HEK293 (cell line): Measurements from ENCODE around the gene RNF135.

Experiments
- CTCF ChIA-PET: fragments of 350-600 bp; formaldehyde crosslinking; extraction: SDS; loops from one replicate; lab custom pipeline; 2021; ENCODE audit warnings: antibody characterized with exemption; lab: Yijun Ruan, JAX
- POLR2A ChIA-PET: fragments of 300-600 bp; formaldehyde crosslinking; extraction: SDS; loops from one replicate; lab custom pipeline; 2020; ENCODE audit warnings: antibody characterized with exemption, inconsistent platforms; lab: Yijun Ruan, JAX
- H3K27ac ChIP-seq: fragments of 200-500 bp; sonication (Bioruptor generic); 2 replicates; pipeline ENCODE4 v1.5.1; 2014; ENCODE audit warnings: low read depth, low read length, control low read depth, inconsistent platforms; ENCODE audit errors: extremely low read depth
- H3K36me3 ChIP-seq, 2 experiments: fragments of 200-500 bp in 1 of 2; sonication (Bioruptor generic) in 1 of 2; 1 replicate in 1 of 2; 2 replicates in 1 of 2; pipeline ENCODE4 v1.5.1; 2014 to 2017; ENCODE audit warnings: inconsistent platforms in 2 of 2, low read length in 2 of 2; ENCODE audit not compliant: control insufficient read depth in 2 of 2, insufficient read depth in 1 of 2
- H3K4me1 ChIP-seq: fragments of 200-500 bp; sonication (Bioruptor generic); 2 replicates; pipeline ENCODE4 v1.5.1; 2014; ENCODE audit warnings: mild to moderate bottlenecking, low read length, inconsistent platforms; ENCODE audit not compliant: control insufficient read depth, insufficient read depth
- H3K4me3 ChIP-seq: 2 replicates; pipeline ENCODE4 v1.5.1; 2011; ENCODE audit warnings: low read depth, mild to moderate bottlenecking, control low read depth, low read length, moderate library complexity
- H3K9me3 ChIP-seq: fragments of 200-500 bp; sonication (Bioruptor generic); 2 replicates; pipeline ENCODE4 v1.5.1; 2014; ENCODE audit warnings: low read depth, low read length, inconsistent platforms; ENCODE audit not compliant: control insufficient read depth, insufficient read depth
- GLI2 ChIP-seq: fragments of 450-650 bp; formaldehyde crosslinking; IDR thresholded peaks from 2 replicates; pipeline ENCODE4; 2017; ENCODE audit warnings: missing biosample characterization, missing genetic modification characterization, low read depth, borderline replicate concordance
- GLIS2 ChIP-seq: fragments of 450-650 bp; formaldehyde crosslinking; IDR thresholded peaks from 2 replicates; pipeline ENCODE4 v1.5.1; 2016; ENCODE audit warnings: missing biosample characterization, missing genetic modification characterization
- PRDM1 ChIP-seq: fragments of 450-650 bp; formaldehyde crosslinking; IDR thresholded peaks from 2 replicates; pipeline ENCODE4; 2016; ENCODE audit warnings: missing biosample characterization, missing genetic modification characterization
- PRDM6 ChIP-seq: fragments of 450-650 bp; formaldehyde crosslinking; IDR thresholded peaks from 2 replicates; pipeline ENCODE4 v1.5.1; 2017; ENCODE audit warnings: missing biosample characterization, missing genetic modification characterization
- SCRT2 ChIP-seq: fragments of 450-650 bp; formaldehyde crosslinking; IDR thresholded peaks from 2 replicates; pipeline ENCODE4 v1.5.1; 2016; ENCODE audit warnings: missing biosample characterization, missing genetic modification characterization
- ZBTB48 ChIP-seq: fragments of 450-650 bp; formaldehyde crosslinking; IDR thresholded peaks from 2 replicates; pipeline ENCODE4 v1.5.1; 2016; ENCODE audit warnings: missing biosample characterization, missing genetic modification characterization
- ZFHX2 ChIP-seq: fragments of 450-650 bp; formaldehyde crosslinking; conservative IDR thresholded peaks from 2 replicates; pipeline ENCODE4 v1.5.1; 2016; ENCODE audit warnings: missing biosample characterization, missing genetic modification characterization
- ZNF121 ChIP-seq: fragments of 450-650 bp; formaldehyde crosslinking; IDR thresholded peaks from 2 replicates; pipeline ENCODE4 v1.5.1; 2016; ENCODE audit warnings: missing biosample characterization, missing genetic modification characterization
- ZNF138 ChIP-seq: fragments of 450-650 bp; formaldehyde crosslinking; IDR thresholded peaks from 2 replicates; pipeline ENCODE4 v1.5.1; 2016; ENCODE audit warnings: missing biosample characterization, missing genetic modification characterization, borderline replicate concordance
- ZNF292 ChIP-seq: fragments of 450-650 bp; formaldehyde crosslinking; IDR thresholded peaks from 2 replicates; pipeline ENCODE4 v1.5.1; 2016; ENCODE audit warnings: low read depth, missing biosample characterization, missing genetic modification characterization, borderline replicate concordance
- ZNF571 ChIP-seq: fragments of 450-650 bp; formaldehyde crosslinking; IDR thresholded peaks from 2 replicates; pipeline ENCODE4 v1.5.0; 2017; ENCODE audit warnings: missing biosample characterization, missing genetic modification characterization
- ZNF701 ChIP-seq: fragments of 450-650 bp; formaldehyde crosslinking; IDR thresholded peaks from 2 replicates; pipeline ENCODE4 v1.5.1; 2016; ENCODE audit warnings: missing biosample characterization, missing genetic modification characterization
- ZNF776 ChIP-seq: fragments of 450-650 bp; formaldehyde crosslinking; IDR thresholded peaks from 2 replicates; pipeline ENCODE4 v1.5.0; 2017; ENCODE audit warnings: missing biosample characterization, missing genetic modification characterization, borderline replicate concordance
- ZSCAN30 ChIP-seq: fragments of 450-650 bp; IDR thresholded peaks from 2 replicates; pipeline ENCODE4 v1.5.1; 2018; ENCODE audit warnings: missing biosample characterization, mild to moderate bottlenecking, missing genetic modification characterization, moderate library complexity
- TF ChIP-seq, protein P1 (sequence below): fragments of 450-650 bp; formaldehyde crosslinking; IDR thresholded peaks from 2 replicates; pipeline ENCODE4 v1.5.1; 2016; ENCODE audit warnings: missing biosample characterization, missing genetic modification characterization
- TF ChIP-seq, protein P2 (sequence below): fragments of 450-650 bp; formaldehyde crosslinking; conservative IDR thresholded peaks from 2 replicates; pipeline ENCODE4 v1.5.1; 2016; ENCODE audit warnings: low read depth, missing biosample characterization, missing genetic modification characterization

Gene RNF135

GRCh38 chr17:30933966-30934365, 36.9 kb upstream of the RNF135 start:
- H3K36me3 ChIP-seq = peaks cover 23 to 77% of the 10 kb centered on the region in 2 experiments
- no peaks in the 10 kb centered on the region for H3K9me3 ChIP-seq
- TF ChIP-seq, protein P1, sequence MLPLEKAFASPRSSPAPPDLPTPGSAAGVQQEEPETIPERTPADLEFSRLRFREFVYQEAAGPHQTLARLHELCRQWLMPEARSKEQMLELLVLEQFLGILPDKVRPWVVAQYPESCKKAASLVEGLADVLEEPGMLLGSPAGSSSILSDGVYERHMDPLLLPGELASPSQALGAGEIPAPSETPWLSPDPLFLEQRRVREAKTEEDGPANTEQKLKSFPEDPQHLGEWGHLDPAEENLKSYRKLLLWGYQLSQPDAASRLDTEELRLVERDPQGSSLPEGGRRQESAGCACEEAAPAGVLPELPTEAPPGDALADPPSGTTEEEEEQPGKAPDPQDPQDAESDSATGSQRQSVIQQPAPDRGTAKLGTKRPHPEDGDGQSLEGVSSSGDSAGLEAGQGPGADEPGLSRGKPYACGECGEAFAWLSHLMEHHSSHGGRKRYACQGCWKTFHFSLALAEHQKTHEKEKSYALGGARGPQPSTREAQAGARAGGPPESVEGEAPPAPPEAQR (tag by site-specific recombination) = no peak
- no peak for TF ChIP-seq PRDM1 (tag by site-specific recombination)
- TF ChIP-seq GLI2 (tag by site-specific recombination) = no peak
- TF ChIP-seq ZNF292 (tag by site-specific recombination) = no peak
- no peak for TF ChIP-seq SCRT2
- no peak for TF ChIP-seq ZBTB48
- no peak for TF ChIP-seq ZNF138 (tag by site-specific recombination)
- TF ChIP-seq ZNF701 (tag by site-specific recombination) = no peak
- H3K4me3 ChIP-seq = no peak overlapping the region
- no peaks in the 10 kb centered on the region for H3K4me1 ChIP-seq
- CTCF ChIA-PET = no interaction called here
- POLR2A ChIA-PET = interaction anchor here (0.8 kb wide), 1 partner anchor 37 kb away, joined by 3 read pairs; the partner anchor contains the start of gene RNF135
- no peak overlapping the region for H3K27ac ChIP-seq

GRCh38 chr17:30939051-30939689, 31.7 kb upstream of the RNF135 start:
- Histone ChIP-seq H3K27ac (no peak overlapping the region), H3K9me3 (no peaks in the 10 kb centered on the region), H3K4me1 (no peaks in the 10 kb centered on the region), H3K36me3 (peaks cover 35 to 74% of the 10 kb centered on the region in 2 experiments), H3K4me3 (no peak overlapping the region)
- TF ChIP-seq ZNF776 (tag by site-specific recombination) (no peak), ZFHX2 (no peak), ZNF121 (no peak), ZSCAN30 (tag by site-specific recombination) (no peak), ZNF571 (tag by site-specific recombination) (no peak), ZNF292 (tag by site-specific recombination) (no peak), GLIS2 (tag by site-specific recombination) (no peak), PRDM6 (no peak)
- TF ChIP-seq, protein P2, sequence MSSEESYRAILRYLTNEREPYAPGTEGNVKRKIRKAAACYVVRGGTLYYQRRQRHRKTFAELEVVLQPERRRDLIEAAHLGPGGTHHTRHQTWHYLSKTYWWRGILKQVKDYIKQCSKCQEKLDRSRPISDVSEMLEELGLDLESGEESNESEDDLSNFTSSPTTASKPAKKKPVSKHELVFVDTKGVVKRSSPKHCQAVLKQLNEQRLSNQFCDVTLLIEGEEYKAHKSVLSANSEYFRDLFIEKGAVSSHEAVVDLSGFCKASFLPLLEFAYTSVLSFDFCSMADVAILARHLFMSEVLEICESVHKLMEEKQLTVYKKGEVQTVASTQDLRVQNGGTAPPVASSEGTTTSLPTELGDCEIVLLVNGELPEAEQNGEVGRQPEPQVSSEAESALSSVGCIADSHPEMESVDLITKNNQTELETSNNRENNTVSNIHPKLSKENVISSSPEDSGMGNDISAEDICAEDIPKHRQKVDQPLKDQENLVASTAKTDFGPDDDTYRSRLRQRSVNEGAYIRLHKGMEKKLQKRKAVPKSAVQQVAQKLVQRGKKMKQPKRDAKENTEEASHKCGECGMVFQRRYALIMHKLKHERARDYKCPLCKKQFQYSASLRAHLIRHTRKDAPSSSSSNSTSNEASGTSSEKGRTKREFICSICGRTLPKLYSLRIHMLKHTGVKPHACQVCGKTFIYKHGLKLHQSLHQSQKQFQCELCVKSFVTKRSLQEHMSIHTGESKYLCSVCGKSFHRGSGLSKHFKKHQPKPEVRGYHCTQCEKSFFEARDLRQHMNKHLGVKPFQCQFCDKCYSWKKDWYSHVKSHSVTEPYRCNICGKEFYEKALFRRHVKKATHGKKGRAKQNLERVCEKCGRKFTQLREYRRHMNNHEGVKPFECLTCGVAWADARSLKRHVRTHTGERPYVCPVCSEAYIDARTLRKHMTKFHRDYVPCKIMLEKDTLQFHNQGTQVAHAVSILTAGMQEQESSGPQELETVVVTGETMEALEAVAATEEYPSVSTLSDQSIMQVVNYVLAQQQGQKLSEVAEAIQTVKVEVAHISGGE (tag by site-specific recombination) = no peak
- ChIA-PET POLR2A (interaction anchor here (0.7 kb wide), 1 partner anchor 9 kb away, joined by 4 read pairs; no protein-coding TSS in a partner anchor), CTCF (interaction anchor here (0.7 to 0.8 kb wide), 2 partner anchors 158 to 1098 kb away, joined by 3 read pairs; no protein-coding TSS in a partner anchor)
